PC-9 (cell line): ENCODE results near the gene CWC22.

Experiments
- CTCF ChIP-seq: fragments of 200-600 bp; sonication (generic); conservative IDR thresholded peaks from 2 replicates; pipeline ENCODE4 v1.6.1; 2017; ENCODE audit warnings: mixed run types, antibody characterized with exemption, mild to moderate bottlenecking, moderate library complexity
- EZH2 ChIP-seq: fragments of 200-600 bp; sonication (generic); IDR thresholded peaks from 2 replicates; pipeline ENCODE4 v1.8.0; 2017; ENCODE audit warnings: antibody characterized with exemption, low read depth

- TF ChIP-seq CTCF (no peak), EZH2 (no peak)
These were observed 19.2 kb downstream of the CWC22 start for GRCh38 chr2:179987916-179988315.
